Left ventricle myocardium inferior (tissue), 1 donor: ENCODE results near the gene GRM7. TPM values are rescaled to one million over a fixed set of nuclear protein-coding genes. Genes with fewer than 3 reads are reported as not detected.
A peak's percentile ranks its signal among the peaks of the same experiment; 100 is the strongest.

Experiments used
- DNase-seq: peaks from one replicate; pipeline ENCODE4 v3.0.0-alpha.2; 2020
- H3K27ac ChIP-seq: fragments of 200-600 bp; replicated peaks from 2 replicates; pipeline ENCODE4 v1.8.0; 2021
- H3K27me3 ChIP-seq: fragments of 200-600 bp; 2 replicates; pipeline ENCODE4 v1.8.0; 2021; ENCODE audit warnings: low read depth
- H3K36me3 ChIP-seq: fragments of 200-600 bp; 2 replicates; pipeline ENCODE4 v1.8.0; 2021
- H3K4me1 ChIP-seq: fragments of 200-600 bp; 2 replicates; pipeline ENCODE4 v1.8.0; 2021
- H3K4me3 ChIP-seq: fragments of 200-600 bp; 2 replicates; pipeline ENCODE4 v1.8.0; 2021; ENCODE audit warnings: mild to moderate bottlenecking, moderate library complexity
- H3K9me3 ChIP-seq: fragments of 200-600 bp; replicated peaks from 2 replicates; pipeline ENCODE4 v1.8.0; 2021
- CTCF ChIP-seq: fragments of 200-600 bp; IDR thresholded peaks from 2 replicates; pipeline ENCODE4 v1.8.0; 2021; ENCODE audit warnings: antibody characterized with exemption, mild to moderate bottlenecking, borderline replicate concordance
- intact Hi-C: fragments of 100-400 bp; cut with micrococcal nuclease; formaldehyde crosslinking; loops from one replicate; pipeline ENCODE4 v1.11.0; 2022
- total RNA-seq: library from RNA; stranded (reverse); fragmentation: NEBNext Ultra II Directional; extraction: Animal tissue kit (Norgen Biotek cat#: 25700); gene quantifications from one replicate; pipeline ENCODE4 v1.2.1, GENCODE V29; 2021
- donor health status: DM: no; HTN: yes; CAD: no; lungs with severe emphysema.

Gene GRM7
- total RNA-seq, 1 donor from 2014 or later: not detected

DNA sequence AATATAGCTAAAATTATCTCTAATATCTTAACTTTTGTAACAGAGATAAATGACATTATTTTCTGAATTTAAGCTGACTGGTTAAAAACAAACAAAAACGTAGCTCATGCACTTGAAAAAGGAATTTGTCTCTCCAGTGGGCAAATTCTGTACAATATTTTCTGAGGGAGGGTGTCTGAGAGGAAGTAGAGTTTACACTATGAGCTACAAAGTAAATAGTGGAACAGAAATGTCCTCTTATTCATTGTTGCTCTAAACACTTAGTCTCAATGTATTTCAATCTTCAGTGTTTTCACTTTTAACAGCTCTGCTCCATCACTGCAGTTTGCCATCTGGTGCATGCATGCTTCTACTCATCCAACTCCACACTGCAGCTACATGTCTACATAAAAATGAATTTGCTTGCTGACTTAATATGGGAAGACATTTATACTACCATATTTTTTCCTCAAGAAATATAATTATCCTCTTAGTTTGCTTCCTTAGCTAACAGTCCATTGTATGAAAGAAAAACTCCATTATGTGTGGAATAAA, 823.3 kb downstream of the GRM7 start:
- Histone ChIP-seq H3K36me3 (no peaks in the 10 kb centered on the region), H3K9me3 (peaks cover 11% of the 10 kb centered on the region), H3K27me3 (no peaks in the 10 kb centered on the region), H3K4me1 (peaks cover 4% of the 10 kb centered on the region), H3K4me3 (no peak overlapping the region), H3K27ac (peak overlapping the region; percentile 42)
- no peak for TF ChIP-seq CTCF
- no peak for DNase-seq
- intact Hi-C loops: no loop called here

GRCh38 chr3:7687428-7688147, 826.7 kb downstream of the GRM7 start:
- peaks cover 4% of the 10 kb centered on the region for H3K4me1 ChIP-seq
- intact Hi-C loops: no loop called here
- peak overlapping the region; percentile 18 for H3K27ac ChIP-seq
- peaks cover 11% of the 10 kb centered on the region for H3K9me3 ChIP-seq
- no peak for DNase-seq
- H3K27me3 ChIP-seq: no peaks in the 10 kb centered on the region
- H3K36me3 ChIP-seq: no peaks in the 10 kb centered on the region
- no peak for TF ChIP-seq CTCF
- H3K4me3 ChIP-seq: no peak overlapping the region

- no peaks in the 10 kb centered on the region for H3K9me3 ChIP-seq
- no peak for TF ChIP-seq CTCF
- no peaks in the 10 kb centered on the region for H3K4me1 ChIP-seq
- H3K4me3 ChIP-seq: no peak overlapping the region
- H3K27ac ChIP-seq: no peak overlapping the region
- no peaks in the 10 kb centered on the region for H3K36me3 ChIP-seq
- H3K27me3 ChIP-seq: no peaks in the 10 kb centered on the region
- intact Hi-C loops: no loop called here
- DNase-seq: no peak
Measured at GRCh38 chr3:7692866-7693265, 832.0 kb downstream of the GRM7 start.

DNA sequence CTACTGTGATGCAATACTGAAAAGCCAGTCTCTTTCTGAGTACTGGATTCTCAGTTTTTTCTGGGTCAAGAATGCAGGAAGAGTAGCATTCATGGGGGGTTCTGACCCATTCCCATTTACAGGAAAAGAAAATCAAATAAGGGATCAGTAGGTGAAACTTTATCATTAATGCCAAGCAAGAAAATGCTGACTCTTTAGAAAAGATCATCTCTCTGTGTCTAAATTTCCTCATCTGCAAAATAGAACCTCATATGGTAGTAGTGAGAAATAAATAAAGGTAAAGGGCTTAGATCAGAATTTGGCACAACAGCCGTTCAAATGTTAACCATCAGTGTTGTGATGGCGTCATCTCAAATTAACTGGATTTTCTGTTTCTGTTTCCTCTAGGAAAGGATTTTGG, 833.1 kb downstream of the GRM7 start:
- intact Hi-C loops: no loop called here
- Histone ChIP-seq H3K4me3 (no peak overlapping the region), H3K27ac (no peak overlapping the region)

DNA sequence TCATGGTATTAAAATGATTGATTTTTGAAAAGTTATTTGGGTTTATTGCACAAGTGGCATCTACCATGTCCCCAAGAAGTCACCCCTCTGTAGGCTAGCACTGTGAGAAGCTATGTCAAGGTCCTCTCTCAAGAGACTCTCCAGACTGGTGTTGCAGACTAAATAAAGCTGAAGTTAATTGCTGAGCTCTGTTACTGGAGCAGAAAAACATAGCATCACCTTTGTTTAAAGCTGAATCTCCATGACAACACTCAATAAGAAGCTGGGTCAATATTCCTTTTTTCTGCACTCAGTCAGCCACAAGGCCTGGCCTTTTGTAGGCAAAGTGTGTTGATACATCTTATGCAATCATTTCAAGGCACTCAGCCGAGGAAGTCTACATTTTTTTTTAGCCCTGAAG, 834.1 kb downstream of the GRM7 start:
- TF ChIP-seq CTCF: no peak
- intact Hi-C loops: no loop called here
- no peak for DNase-seq

More for the DNA sequence above, 833.1 kb downstream of the GRM7 start:
- no peak for DNase-seq
- no peaks in the 10 kb centered on the region for H3K27me3 ChIP-seq
- no peak for TF ChIP-seq CTCF
- no peaks in the 10 kb centered on the region for H3K9me3 ChIP-seq
- no peaks in the 10 kb centered on the region for H3K36me3 ChIP-seq
- no peaks in the 10 kb centered on the region for H3K4me1 ChIP-seq

More for the DNA sequence above, 834.1 kb downstream of the GRM7 start:
- Histone ChIP-seq H3K4me1 (no peaks in the 10 kb centered on the region), H3K27ac (no peak overlapping the region), H3K27me3 (no peaks in the 10 kb centered on the region), H3K9me3 (no peaks in the 10 kb centered on the region), H3K4me3 (no peak overlapping the region), H3K36me3 (no peaks in the 10 kb centered on the region)
